Effector CD4-positive, alpha-beta T cell (primary cell): ENCODE measurements around the gene TUBB1.

Experiments used
- DNase-seq: peaks from one replicate; pipeline ENCODE4 v3.0.0-alpha.2; 2020

Gene TUBB1

DNA sequence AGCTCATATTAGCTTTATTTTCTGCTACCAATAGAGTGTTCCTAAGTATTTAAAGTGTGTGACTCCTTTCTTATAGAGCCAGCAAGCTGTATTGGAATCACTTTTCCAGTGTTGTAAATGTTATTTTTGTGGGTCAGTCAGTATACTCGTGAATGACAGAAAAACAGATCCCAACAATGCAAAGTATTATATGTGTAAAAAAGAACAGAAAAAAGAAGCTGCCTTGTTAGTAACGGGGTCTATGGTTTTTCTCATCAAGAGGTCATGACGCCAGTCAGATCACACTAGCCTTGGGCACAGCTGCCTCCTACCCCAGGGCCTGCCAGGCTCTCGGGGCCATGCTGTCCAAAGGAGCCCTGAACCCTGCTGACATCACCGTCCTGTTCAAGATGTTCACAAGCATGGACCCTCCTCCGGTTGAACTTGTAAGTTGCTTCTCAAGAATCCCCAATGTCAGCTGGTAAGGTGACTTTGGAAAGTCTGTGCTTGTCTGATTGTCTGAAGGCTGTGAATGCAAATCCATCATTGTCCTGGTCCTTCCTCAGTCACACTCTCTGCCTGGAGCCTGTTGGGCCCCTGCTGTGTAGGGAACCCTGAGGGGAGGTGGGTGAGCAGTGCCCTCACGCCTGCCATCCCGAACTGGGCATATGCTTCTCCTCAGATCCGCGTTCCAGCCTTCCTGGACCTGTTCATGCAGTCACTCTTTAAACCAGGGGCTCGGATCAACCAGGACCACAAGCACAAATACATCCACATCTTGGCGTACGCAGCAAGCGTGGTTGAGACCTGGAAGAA, 28.4 kb upstream of the TUBB1 start:
- no peak for DNase-seq

DNA sequence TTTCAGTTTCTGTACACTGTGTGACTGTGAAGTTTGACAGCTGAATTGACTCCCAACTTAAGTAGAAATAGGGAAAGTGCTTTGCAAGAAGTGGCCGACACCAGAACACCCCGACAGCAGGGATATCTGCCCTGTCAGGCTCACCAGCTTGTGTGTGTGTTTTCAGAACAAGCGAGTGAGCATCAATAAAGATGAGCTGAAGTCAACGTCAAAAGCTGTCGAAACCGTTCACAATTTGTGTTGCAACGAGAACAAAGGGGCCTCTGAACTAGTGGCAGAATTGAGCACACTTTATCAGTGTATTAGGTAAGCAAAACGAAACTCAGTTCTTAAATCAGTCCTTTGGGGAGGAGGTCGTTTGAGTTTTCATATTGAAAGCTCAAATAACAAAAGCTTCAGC, 27.5 kb upstream of the TUBB1 start:
- DNase-seq: no peak

DNA sequence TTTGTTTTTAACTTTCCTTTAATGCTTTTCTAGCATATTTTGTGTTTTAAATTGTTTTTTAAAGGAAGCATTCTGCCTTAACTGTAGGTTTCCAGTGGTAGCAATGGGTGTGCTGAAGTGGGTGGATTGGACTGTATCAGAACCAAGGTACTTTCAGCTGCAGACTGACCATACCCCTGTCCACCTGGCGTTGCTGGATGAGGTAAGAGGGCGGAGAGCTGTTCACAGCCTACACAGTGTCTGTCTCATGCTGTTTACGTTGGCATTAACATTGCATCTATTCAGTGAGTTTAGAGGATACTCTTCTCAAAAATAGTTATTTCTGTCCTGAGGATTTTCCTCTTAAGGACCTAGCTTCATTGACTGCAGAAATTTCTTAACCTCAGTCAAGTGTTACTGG, 26.3 kb upstream of the TUBB1 start:
- DNase-seq: no peak

DNA sequence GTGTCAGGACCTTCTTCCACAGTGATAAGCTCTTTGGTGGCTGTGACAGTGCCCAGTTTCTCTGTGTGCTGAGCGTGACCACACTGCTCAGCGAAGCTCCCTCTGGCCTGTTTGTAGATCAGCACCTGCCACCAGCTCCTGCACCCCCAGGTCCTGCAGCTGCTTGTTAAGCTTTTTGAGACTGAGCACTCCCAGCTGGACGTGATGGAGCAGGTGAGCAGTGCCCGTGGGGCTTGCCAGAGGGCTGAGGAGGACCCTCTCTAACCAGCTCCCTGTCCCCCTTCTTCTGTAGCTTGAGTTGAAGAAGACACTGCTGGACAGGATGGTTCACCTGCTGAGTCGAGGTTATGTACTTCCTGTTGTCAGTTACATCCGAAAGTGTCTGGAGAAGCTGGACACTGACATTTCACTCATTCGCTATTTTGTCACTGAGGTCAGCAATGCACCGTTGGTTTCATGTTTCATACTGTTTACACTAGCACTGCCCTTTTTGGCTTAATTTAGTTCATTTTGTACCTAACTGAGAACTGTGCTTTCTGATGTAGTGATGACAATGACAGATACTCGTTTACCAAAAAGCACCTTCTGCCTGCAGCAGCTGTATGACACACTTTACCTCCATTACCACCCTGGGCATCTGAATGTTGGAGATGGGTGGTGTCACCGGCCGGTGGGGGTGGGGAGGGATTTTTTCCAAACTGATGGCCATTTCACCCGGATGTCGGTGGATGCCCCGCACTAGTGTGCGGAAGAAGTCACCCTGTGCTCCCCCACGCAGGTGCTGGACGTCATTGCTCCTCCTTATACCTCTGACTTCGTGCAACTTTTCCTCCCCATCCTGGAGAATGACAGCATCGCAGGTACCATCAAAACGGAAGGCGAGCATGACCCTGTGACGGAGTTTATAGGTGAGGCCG, 25.6 kb upstream of the TUBB1 start:
- DNase-seq: no peak

DNA sequence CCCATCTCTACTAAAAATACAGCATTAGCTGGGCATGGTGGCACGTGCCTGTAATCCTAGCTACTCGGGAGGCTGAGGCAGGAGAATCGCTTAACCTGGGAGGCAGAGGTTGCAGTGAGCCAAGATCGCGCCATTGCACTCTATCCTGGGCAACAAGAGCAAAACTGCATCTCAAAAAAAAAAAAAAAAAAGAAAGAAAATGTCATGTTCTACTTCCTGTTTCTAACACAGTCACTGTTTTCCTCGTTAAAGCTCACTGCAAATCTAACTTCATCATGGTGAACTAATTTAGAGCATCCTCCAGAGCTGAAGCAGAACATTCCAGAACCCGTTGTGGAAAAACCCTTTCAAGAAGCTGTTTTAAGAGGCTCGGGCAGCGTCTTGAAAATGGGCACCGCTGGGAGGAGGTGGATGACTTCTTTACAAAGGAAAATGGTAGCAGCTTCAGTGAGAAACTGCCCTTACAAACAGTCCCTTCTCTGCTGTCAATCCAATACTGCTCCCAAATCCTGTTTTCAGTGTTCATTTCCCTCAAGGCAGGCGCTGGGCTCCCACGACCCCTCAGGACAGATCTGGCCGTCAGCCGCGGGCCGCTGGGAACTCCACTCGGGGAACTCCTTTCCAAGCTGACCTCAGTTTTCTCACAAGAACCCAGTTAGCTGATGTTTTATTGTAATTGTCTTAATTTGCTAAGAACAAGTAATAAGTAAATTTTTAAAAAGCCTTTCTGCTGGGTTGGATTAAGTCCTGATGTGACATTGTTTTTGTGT, 24.7 kb upstream of the TUBB1 start:
- no peak for DNase-seq

DNA sequence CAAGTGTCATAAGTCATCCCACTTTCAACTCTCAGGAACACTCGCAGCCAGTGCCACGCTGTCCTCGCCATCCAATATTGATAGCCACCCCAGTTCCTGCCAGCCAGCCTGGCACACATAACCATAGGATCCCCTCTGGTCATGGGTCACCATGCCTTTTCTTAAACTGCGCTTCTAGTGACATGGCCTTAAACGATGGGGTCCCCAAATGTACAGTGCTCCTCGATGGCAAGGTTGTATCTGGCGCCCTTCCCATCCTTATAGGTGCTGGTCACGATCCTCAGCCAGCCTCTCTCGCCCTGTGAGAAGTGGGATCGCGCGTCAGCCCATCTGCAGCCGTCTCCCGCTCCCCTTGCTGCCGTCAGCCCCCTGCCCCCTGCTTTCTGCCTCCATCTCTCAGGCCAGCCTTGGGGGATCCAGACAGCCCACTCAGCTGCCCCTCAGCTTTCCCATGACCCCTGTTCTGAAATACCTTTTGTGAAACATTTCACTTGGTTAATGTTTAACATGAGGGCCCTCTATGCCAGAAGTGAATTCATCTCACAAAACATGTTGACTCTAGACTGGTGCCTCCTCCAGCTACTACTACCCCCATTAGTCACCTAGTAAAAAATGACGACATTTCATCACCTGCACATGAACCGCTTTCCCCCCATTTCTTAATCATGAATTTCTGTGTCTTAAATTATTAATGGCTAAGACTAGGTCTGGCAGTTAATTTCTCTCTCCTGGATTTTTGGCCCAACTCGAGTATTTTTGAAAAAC, 23.6 kb upstream of the TUBB1 start:
- DNase-seq: no peak

DNA sequence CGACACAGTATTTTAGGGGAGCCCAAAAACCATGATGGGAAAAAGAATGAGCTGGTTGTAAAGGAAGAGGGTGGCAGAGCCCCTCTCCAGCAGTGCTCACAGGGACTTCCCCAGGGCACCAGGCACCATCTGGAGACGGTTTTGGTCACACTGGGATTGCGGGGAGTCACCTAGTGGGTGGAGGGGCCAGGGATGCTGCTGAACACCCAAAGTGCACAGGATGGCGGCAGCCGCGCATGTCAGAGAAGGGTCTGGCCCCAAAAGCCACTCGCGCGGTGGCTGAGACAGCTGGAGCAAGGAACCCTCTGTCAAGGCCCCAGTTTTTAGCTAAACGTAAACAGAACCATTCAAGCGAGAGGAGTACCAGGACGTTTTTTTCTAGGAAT, 23.0 kb upstream of the TUBB1 start:
- DNase-seq: no peak

DNA sequence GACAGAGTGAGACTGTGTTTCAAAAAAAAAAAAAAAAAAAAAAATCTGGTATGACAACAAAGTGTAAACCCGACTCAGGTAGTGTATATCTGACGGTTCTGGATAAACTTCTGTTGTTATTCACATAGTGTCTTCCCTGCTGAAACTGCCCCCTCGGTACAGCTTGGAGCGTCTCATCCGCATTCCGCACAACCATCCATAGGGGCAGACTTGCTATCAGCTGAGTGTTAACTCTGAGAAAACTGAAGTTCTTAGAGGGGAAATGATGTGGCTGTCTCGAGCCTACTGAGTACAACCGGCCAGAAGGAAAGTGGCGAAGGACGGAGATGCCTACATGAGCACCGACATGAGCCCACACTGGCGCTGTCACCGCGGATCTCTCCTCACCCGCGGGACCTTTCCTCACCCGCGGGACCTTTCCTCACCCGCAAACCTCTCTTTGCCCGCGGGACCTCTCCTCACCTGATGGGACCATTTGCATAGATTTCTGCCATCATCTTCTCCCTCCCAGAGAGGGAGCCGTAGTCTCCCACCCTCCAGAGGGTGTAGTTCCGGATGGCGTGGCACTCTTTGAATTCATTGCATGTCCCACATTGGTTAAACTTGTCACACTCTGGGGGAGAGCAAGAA, 22.0 kb upstream of the TUBB1 start:
- no peak for DNase-seq

DNA sequence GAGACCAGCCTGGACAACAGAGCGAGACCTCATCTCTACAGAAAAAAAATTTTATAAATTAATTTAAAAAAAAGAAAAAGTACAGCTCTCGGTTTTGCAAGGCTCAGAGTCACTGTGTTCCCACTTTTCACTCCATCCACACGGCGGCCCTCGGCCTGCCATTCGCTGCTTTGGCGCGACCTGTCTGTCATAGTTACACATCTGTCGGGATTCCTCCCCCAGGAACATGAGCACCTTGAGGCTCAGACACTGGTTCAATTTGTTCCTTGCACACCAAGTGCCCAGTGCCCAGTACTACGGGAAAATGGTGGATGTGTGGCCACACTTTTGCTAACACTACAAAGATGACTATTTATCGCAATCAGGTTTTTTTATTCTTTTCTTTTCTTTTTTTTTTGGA, 20.6 kb upstream of the TUBB1 start:
- DNase-seq: no peak

DNA sequence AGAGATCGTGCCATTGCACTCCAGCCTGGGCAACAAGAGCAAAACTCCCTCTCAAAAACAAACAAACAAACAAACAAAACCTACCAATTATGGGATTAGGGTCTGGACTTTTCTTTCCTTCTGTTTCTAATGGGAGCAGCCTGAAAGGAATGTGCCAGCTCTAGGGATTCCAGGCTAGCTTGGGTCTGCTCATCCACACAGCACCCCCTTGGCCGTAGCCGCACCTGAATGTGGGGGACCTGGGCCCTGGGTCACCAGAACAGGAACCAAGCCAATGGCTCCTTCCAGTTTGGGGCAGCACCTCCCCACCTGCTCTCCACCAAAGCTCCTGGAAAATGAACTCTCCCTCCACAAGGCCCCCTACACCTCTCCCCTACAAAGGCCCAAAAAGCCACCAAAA, 18.9 kb upstream of the TUBB1 start:
- no peak for DNase-seq

DNA sequence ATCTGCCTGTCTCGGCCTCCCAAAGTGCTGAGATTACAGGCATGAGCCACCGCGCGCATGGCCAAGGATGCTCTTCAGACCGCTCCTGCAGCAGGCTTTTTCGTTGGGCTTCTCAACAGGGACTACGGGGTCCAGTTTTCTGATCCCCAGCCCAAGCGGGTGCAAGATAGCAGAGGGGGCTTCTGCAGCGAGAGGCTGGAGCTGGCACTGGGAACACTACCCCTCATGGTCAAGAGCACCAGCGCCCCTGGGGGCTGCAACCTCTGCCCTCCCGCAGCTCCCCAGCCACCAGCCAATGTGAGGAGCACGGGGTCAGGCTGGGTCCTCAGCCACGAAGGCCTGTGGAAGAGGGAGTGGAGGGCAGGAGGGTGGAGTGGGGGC, 18.2 kb upstream of the TUBB1 start:
- DNase-seq: no peak

DNA sequence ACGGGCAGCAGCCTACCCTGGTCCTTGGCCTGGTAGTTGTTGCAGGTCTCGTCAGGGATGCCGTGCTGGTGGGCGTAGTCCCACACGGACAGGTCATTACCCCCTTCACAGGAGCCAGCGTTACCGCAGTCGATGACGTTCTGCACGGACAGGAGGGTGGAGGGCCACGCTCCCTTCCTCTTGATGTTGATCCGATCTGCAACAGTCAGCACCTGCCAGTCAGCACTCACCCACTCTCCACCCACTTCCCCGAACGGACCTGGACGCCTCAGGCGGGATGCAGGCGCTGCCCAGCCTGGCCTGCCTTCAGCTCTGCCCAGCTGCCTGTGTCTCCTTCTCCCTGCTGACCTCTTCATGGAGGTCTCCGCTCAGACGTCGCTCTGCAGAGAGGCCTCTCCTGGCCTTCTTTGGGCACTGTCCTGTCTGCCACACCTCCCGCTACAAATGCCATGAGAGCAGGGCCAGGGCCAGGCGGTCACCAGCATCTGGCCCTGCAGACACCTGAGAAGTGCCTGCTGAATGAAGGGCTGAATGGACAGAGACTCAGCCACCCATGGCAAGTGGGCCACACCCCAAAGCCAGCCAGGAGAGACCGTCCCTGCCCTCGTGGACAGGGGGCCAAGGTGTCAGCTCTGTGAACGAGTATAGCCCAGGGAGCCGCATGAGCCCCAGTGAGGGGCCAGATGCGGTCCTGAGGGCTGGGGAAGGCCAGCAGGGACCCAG, 17.6 kb upstream of the TUBB1 start:
- DNase-seq: no peak

DNA sequence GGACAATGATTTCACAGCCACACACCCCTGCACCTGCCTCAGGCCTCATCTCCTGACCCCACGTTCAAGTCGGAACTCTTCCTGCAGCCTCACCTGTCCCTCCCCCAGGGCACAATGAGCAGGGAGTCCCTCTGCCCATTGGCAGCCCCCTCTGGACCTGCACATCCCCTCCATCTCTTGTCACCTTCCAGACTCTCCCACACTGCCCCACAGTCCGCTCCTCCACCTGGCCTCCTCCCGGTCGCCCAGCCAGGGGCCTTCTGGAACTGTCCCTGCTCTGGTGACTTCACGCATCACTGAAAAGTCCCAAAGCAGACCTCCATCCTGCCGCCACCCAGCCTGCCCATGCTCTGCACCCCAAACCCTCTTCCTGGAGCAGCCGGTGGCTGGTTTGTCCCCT, 16.8 kb upstream of the TUBB1 start:
- no peak for DNase-seq

DNA sequence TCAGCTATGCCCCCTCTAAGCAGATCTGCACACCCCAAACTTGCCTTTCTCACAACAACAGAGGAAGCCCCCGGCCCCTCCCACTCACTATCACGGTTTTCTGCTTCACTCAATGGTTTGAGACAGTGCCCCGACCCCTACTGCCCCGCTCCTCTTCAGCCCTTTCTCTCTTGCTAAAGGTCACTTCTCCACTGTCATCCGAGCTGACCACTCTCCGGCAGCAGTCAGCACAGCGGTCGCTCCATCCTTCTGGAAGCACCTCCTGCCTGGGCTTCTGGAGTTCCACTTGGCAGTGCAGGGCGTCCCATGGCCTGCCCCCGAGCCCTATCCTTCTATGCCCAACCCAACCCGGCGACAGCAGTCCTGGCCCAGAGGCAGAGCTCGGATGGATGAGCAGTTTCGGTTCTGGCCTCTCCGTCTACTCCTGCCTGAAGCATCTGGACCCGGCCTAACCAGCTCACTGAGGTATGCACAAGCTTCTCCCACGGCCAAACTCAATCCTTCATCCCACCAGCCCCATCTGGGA, 16.3 kb upstream of the TUBB1 start:
- no peak for DNase-seq

DNA sequence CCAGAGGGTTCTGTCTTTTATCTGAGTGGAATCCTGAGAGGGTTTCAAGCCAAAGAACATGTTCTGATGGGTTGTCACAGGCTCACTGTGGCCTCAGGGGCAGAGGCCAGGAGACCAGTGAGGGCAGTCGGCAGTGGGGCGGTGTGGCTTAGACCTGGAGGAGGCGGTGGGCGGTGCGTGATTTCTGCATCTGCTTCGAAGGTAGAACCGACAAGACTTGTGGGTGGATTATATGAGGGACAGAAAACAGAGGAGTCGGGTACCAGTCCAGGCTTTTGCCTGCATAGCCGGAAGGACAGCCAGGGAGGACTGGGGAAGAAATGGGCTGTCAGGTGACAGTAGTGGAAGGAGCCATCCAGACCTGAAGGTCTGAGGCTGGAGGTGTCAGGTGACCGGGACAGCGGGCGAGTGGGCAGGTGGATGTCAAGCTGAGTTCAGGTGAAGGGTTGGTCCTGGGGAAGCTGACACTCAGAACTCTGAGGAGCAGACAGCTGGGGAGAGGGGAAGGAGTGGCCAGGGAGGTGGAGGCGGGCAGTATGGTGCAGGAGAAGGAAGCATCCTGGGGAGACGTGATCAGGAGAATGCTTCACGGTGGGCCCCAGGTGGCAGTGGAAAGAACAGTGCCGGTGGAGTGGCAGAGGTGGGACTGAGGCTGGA, 15.3 kb upstream of the TUBB1 start:
- DNase-seq: no peak

DNA sequence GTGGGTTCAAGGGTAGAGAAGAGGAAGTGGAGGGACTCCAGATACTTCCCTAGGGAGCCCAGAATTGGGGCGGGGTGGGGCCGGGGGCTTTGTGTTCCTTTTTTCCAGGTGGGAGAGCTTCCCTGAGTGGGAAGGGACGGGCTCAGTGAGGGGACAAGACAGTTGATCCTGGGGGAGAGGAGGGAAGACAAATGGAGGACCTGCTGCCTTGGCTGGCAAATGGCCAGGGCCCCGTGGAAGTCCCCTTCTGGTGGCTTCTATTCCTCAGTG, 14.8 kb upstream of the TUBB1 start:
- DNase-seq: peak; percentile 55

DNA sequence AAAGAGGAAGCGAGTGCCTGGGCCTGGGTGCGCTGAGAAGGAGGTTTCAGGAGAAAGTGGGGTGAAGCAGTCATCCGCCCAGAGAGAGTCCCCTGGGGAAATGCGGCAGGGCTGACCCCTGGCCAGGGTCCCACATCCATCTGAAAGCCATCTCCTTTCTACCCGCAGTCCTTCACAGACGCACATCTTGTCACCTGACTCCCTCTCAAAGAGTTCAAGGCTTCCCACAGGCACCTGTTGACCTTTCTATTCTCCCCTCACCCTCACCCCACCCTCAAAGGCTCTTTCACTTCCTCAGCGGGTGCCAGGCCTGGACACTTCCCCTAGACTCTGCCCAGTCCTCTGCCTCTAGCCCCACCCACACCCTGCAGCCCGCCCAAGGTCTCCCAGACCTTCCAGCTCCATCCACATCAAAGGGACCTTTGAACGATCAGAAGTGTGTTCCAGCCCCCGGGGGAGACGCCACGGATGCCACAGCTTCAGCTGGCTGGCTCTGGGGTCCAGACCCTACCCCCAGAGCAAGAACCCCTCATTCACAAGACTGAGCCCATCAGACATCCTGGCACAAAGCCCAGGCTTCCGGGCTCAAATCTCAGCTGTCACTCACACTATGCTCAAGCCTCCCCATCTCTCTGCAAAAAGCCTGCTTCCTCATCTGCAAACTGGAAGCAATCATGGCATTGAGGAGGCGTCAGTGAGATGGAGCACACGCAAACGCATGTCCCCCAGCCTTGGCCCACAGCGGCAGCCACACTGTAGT, 14.3 kb upstream of the TUBB1 start:
- no peak for DNase-seq

DNA sequence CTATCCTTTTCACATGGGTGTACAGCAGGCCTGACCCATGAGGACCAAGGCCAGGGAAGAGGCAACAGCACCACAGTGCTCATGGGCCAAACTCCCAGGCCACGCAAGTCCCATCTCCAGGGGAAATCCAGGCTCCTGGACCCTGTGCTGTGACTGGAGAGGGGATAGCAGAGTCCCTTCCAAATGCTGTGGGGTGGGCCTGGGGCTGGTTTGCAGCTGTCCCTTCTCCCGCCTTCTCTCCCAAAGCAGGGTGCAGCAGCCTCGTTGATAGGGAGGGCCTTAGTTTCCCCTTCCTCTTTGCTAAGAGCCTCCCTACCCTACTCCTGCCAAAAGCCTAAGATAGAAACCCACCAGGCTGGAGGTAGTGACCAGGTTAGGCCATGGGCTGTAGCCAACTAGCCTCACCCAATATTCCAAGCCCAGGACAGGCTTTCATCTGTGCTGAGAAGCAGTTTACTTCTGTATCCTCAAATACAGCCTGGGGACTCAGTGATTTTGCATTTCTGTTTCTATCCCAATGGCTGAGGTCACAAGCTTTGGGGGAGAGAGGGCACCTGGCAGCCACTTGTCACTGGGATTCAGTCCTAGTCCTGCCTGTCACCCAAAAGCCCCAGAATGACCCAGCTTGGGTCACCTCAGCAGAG, 13.6 kb upstream of the TUBB1 start:
- no peak for DNase-seq

DNA sequence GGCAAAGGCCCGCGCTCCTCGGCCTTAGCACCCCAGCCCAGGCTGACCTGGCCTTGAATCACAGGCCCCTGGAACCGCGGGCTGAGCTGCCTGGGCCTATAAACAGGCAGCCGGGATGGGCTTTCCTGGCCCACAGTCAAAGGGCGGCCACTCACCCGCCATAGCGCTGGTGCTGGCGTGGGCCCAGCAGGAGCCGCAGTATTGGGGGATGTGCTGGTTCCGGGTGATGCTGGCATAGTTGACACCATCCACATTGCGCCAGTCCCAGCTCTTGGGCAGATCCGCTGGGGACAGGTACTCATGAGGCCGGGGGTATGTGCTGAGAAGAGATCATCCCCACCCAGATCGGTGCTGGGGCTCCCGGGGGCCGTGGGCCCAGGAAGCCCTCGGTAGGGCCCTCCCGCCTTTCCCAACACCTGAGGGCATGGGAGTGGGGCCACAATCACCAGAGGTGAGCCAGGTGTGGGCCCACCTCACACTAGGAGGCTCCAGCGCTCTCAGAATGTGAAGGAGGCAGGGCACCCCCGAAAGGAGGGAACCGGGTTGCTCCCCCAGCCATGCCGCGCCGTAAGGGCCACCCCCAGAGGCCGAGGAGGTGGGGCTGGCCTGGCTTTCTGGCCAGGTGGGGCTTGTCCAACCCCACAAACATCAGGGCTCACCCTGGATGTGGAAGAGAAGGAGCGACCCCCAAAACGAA, 12.9 kb upstream of the TUBB1 start:
- no peak for DNase-seq
